GM18499 (cell line): ENCODE measurements around the gene OTUD5.

Experiments
- ATAC-seq: cut with Tn5 transposase; IDR thresholded peaks from one replicate; pipeline ENCODE4 v1.9.1; 2021; ENCODE audit warnings: moderate number of reproducible peaks; ENCODE audit not compliant: insufficient read depth, unreplicated experiment

The OTUD5 gene

GRCh38 chrX:48938721-48939425, 18.5 kb downstream of the OTUD5 start:
- ATAC-seq: peak; percentile 40

GRCh38 chrX:48937054-48937907, 20.1 kb downstream of the OTUD5 start:
- peak; percentile 28 for ATAC-seq

GRCh38 chrX:48936429-48937053, 20.9 kb downstream of the OTUD5 start:
- no peak for ATAC-seq

GRCh38 chrX:48935301-48935670, 22.1 kb downstream of the OTUD5 start:
- no peak for ATAC-seq

- no peak for ATAC-seq
Measured at GRCh38 chrX:48934581-48935300, 22.7 kb downstream of the OTUD5 start.

GRCh38 chrX:48933757-48934156, 23.6 kb downstream of the OTUD5 start:
- ATAC-seq: no peak

- ATAC-seq: no peak
Measured at GRCh38 chrX:48927736-48928382, 29.5 kb downstream of the OTUD5 start.

GRCh38 chrX:48927123-48927522, 30.3 kb downstream of the OTUD5 start:
- ATAC-seq: no peak

- ATAC-seq: no peak
Measured at GRCh38 chrX:48924270-48924669, 33.1 kb downstream of the OTUD5 start.

- no peak for ATAC-seq
Measured at GRCh38 chrX:48923771-48924170, 33.6 kb downstream of the OTUD5 start.

GRCh38 chrX:48920718-48921104, 36.7 kb downstream of the OTUD5 start:
- ATAC-seq: no peak

- no peak for ATAC-seq
Measured at GRCh38 chrX:48919947-48920717, 37.3 kb downstream of the OTUD5 start.

- no peak for ATAC-seq
Measured at GRCh38 chrX:48919360-48919841, 38.0 kb downstream of the OTUD5 start.

- ATAC-seq: peak; percentile 61
Measured at GRCh38 chrX:48918643-48919340, 38.6 kb downstream of the OTUD5 start, which contains the start of gene PIM2. Gene PIM2, minus strand, starts transcription at chrX:48919024. Its CDS starts 190 bp downstream, at chrX:48918834.

GRCh38 chrX:48918301-48918642, 39.1 kb downstream of the OTUD5 start:
- no peak for ATAC-seq

- no peak for ATAC-seq
Measured at GRCh38 chrX:48917139-48918001, 40.0 kb downstream of the OTUD5 start.

GRCh38 chrX:48914593-48915493, 42.6 kb downstream of the OTUD5 start:
- no peak for ATAC-seq
